HG03025 (cell line): Measurements from ENCODE around the gene ADGRL3.

ENCODE experiments used
- ATAC-seq: cut with Tn5 transposase; IDR thresholded peaks from one replicate; pipeline ENCODE4 v1.9.1; 2021; ENCODE audit warnings: mild to moderate bottlenecking, moderate library complexity; ENCODE audit not compliant: unreplicated experiment, low FRiP score

The ADGRL3 gene

GRCh38 chr4:61531188-61531587 is 331.1 kb downstream of the ADGRL3 start:
- no peak for ATAC-seq

GRCh38 chr4:61532336-61533000 is 332.3 kb downstream of the ADGRL3 start:
- ATAC-seq: no peak

GRCh38 chr4:61533140-61533539 is 333.0 kb downstream of the ADGRL3 start:
- ATAC-seq: no peak

GRCh38 chr4:61540944-61541343 is 340.8 kb downstream of the ADGRL3 start:
- no peak for ATAC-seq

GRCh38 chr4:61541459-61541858 is 341.3 kb downstream of the ADGRL3 start:
- no peak for ATAC-seq

- ATAC-seq: no peak
Observed at GRCh38 chr4:61543976-61544375, 343.9 kb downstream of the ADGRL3 start.

- ATAC-seq: no peak
Observed at GRCh38 chr4:61545902-61546480, 345.9 kb downstream of the ADGRL3 start.

- ATAC-seq: no peak
Observed at GRCh38 chr4:61549336-61549735, 349.2 kb downstream of the ADGRL3 start.

GRCh38 chr4:61553557-61554125 is 353.5 kb downstream of the ADGRL3 start:
- ATAC-seq: no peak

- no peak for ATAC-seq
Observed at GRCh38 chr4:61555789-61556188, 355.7 kb downstream of the ADGRL3 start.

- no peak for ATAC-seq
Observed at GRCh38 chr4:61556277-61556676, 356.2 kb downstream of the ADGRL3 start.

GRCh38 chr4:61559396-61559795 is 359.3 kb downstream of the ADGRL3 start:
- ATAC-seq: no peak

- no peak for ATAC-seq
Observed at GRCh38 chr4:61561028-61561427, 360.9 kb downstream of the ADGRL3 start.

- no peak for ATAC-seq
Observed at GRCh38 chr4:61571761-61572559, 371.8 kb downstream of the ADGRL3 start.

- no peak for ATAC-seq
Observed at GRCh38 chr4:61575796-61576195, 375.7 kb downstream of the ADGRL3 start.

GRCh38 chr4:61579786-61580185 is 379.7 kb downstream of the ADGRL3 start:
- no peak for ATAC-seq

- no peak for ATAC-seq
Observed at GRCh38 chr4:61580721-61581377, 380.7 kb downstream of the ADGRL3 start.

GRCh38 chr4:61583696-61584095 is 383.6 kb downstream of the ADGRL3 start:
- no peak for ATAC-seq

GRCh38 chr4:61588621-61589402 is 388.7 kb downstream of the ADGRL3 start:
- ATAC-seq: no peak

- no peak for ATAC-seq
Observed at GRCh38 chr4:61590881-61591280, 390.8 kb downstream of the ADGRL3 start.
